ENCODE measurements around the gene DNAJC11.
"Not testable (repeated sequence)": the region's sequence is repeated elsewhere in the genome, so short reads cannot be mapped to it uniquely, and the experiment has no call there.

Gene DNAJC11

GRCh38 chr1:6701437-6702153 lies at the start of gene DNAJC11:
Gene DNAJC11, minus strand, starts transcription at chr1:6701816. Its CDS starts 16 bp downstream, at chr1:6701800.
- DNase-seq, result peak; percentile 60

- no peak for DNase-seq
Measured at GRCh38 chr1:6750490-6750889, 48.9 kb upstream of the DNAJC11 start.

GRCh38 chr1:6747674-6748073 lies 46.1 kb upstream of the DNAJC11 start:
- no peak for DNase-seq

GRCh38 chr1:6745073-6745472 lies 43.5 kb upstream of the DNAJC11 start:
- DNase-seq, result no peak

GRCh38 chr1:6743189-6744101 lies 41.8 kb upstream of the DNAJC11 start:
- peak; percentile 89 for DNase-seq

- DNase-seq, result not testable (repeated sequence)
Measured at GRCh38 chr1:6742676-6743188, 41.1 kb upstream of the DNAJC11 start.

- DNase-seq, result no peak
Measured at GRCh38 chr1:6738987-6739676, 37.5 kb upstream of the DNAJC11 start.

GRCh38 chr1:6732942-6733341 lies 31.3 kb upstream of the DNAJC11 start:
- DNase-seq, result no peak

GRCh38 chr1:6731905-6732304 lies 30.3 kb upstream of the DNAJC11 start:
- DNase-seq, result no peak

GRCh38 chr1:6730880-6731279 lies 29.3 kb upstream of the DNAJC11 start:
- DNase-seq, result no peak

- no peak for DNase-seq
Measured at GRCh38 chr1:6730473-6730872, 28.9 kb upstream of the DNAJC11 start.

GRCh38 chr1:6727535-6727934 lies 25.9 kb upstream of the DNAJC11 start:
- DNase-seq, result no peak

- no peak for DNase-seq
Measured at GRCh38 chr1:6726253-6726652, 24.6 kb upstream of the DNAJC11 start.

GRCh38 chr1:6724517-6725141 lies 23.0 kb upstream of the DNAJC11 start:
- DNase-seq, result no peak

- DNase-seq, result no peak
Measured at GRCh38 chr1:6723621-6724428, 22.2 kb upstream of the DNAJC11 start.

GRCh38 chr1:6711174-6711573 lies 9.6 kb upstream of the DNAJC11 start:
- no peak for DNase-seq

GRCh38 chr1:6704746-6705145 lies 3.1 kb upstream of the DNAJC11 start:
- no peak for DNase-seq

GRCh38 chr1:6703016-6703415 lies 1.4 kb upstream of the DNAJC11 start:
- no peak for DNase-seq

GRCh38 chr1:6700853-6701436 lies 671 bp downstream of the DNAJC11 start:
- DNase-seq, result no peak

- not testable (repeated sequence) for DNase-seq
Measured at GRCh38 chr1:6699915-6700314, 1.7 kb downstream of the DNAJC11 start.

- DNase-seq, result no peak
Measured at GRCh38 chr1:6695868-6696267, 5.7 kb downstream of the DNAJC11 start.

All from GF-D8 (cell line).